Subcutaneous preadipocyte (primary cell): ENCODE data around the gene ZBTB5. TPM values are rescaled to one million over a fixed set of nuclear protein-coding genes. Genes with fewer than 3 reads are reported as not detected.

ENCODE experiments used
- total RNA-seq: library from RNA; depleted of rRNA; stranded (reverse); fragments of >200 nt; gene quantifications from 2 replicates; pipeline ENCODE4 v1.2.3, GENCODE V29; 2012

Gene ZBTB5, protein sequence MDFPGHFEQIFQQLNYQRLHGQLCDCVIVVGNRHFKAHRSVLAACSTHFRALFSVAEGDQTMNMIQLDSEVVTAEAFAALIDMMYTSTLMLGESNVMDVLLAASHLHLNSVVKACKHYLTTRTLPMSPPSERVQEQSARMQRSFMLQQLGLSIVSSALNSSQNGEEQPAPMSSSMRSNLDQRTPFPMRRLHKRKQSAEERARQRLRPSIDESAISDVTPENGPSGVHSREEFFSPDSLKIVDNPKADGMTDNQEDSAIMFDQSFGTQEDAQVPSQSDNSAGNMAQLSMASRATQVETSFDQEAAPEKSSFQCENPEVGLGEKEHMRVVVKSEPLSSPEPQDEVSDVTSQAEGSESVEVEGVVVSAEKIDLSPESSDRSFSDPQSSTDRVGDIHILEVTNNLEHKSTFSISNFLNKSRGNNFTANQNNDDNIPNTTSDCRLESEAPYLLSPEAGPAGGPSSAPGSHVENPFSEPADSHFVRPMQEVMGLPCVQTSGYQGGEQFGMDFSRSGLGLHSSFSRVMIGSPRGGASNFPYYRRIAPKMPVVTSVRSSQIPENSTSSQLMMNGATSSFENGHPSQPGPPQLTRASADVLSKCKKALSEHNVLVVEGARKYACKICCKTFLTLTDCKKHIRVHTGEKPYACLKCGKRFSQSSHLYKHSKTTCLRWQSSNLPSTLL
- 5.1 TPM in 2 replicates for total RNA-seq

DNA sequence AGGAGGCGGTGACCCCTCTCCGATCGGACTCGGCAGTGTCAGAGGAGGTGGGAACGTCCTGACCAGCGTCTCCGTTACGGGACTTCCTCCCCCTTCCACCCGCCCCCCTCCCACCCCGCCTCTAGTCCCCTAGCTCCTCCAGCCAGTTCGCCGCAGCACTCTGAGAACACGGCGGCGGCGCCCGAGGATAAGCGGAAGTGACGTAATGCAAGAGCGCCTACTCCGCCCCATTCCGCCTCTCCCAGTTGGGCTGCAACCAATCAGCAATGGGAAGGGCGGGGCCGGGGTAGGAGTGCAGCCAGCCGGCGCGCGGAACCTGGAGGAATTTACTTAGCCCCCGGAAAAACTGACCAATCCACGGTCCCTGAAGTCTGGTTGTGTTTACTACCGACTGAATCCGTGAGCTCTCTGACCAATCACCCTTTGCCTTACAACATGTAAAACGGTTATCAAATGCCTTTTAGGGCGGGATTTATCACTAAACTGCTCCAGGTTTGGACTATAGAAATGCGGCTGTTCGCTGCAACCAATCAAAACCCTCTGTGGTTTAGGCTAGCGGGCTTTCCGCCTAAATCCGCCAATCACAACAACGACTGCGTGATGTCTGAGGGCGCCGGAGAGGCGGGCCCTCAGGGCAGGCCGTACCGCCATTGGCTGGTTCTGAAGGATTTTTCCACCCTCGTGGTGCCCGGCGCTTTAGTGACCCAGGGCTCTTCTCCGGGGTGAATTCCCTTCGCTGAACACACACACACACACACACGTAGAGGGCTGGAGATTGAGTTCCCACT, at the start of gene ZBTB5:
TSS of gene ZBTB5 (minus strand) at position 202 of the 788 bp plus-strand sequence. CDS start 22,899 bp downstream, outside the sequence.

DNA sequence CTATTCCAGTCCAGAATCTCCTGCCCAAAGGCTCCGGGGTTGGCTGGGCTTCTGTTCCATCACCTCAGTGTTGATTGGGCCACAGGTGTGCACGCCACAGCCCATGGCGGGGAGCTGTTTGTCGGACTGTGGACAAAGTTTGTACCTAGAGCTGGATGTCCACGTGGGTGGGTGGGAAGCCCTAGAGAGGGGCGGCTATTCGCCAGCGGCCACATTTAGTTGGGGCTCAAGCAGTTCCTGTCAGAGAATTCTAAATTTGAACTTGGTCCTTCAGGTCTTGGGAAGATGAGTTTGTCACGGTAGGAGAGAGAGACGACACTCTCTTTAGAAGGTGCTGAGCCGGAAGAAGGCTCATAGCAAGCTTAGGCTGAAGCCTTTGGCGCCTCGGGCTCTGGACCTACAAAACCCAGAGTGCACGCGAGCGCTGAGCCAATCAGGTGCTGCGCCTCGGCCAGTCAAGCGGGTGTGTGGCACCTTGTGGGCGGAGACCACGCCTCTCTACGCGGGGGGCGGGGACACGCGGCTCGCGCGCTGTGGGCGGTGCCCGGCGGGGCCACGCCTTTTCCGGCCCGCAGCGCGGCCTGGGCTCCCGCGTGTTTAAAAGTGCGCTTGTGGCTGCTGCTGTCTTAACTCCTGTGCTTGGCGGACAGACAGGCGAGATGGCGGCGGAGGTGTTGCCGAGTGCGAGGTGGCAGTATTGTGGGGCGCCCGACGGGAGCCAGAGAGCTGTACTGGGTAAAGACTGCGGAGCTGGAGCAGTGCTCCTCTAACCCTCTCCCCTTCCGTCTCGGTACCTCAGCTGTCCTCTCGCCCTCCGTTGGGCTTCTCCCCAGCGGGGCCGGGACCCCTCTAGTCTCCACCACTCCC, 20.4 kb upstream of the ZBTB5 start, which contains the start of gene POLR1E:
TSS of gene POLR1E (plus strand) at position 560 of the 867 bp plus-strand sequence. CDS start at position 660, 100 bp downstream.

GRCh38 chr9:37422289-37423104, 42.8 kb downstream of the ZBTB5 start, which contains the start of gene GRHPR:
Gene GRHPR (plus strand): TSS chr9:37422696. CDS start chr9:37422751, 55 bp downstream.

Other genes starting within 250 kb of the ZBTB5 start
- gene GRHPR, start 42.8 kb downstream of the ZBTB5 start, total RNA-seq = 142 and 154 TPM in 2 replicates
- 50.0 and 72.1 TPM in 2 replicates for gene POLR1E, start 20.5 kb upstream of the ZBTB5 start, total RNA-seq
- 9.0 and 10.7 TPM in 2 replicates for gene FBXO10, start 110.9 kb upstream of the ZBTB5 start, total RNA-seq
- 134 and 190 TPM in 2 replicates for gene TOMM5, start 127.1 kb upstream of the ZBTB5 start, total RNA-seq
- gene FRMPD1, start 185.5 kb upstream of the ZBTB5 start, total RNA-seq = under 0.01 TPM in 1 of 2 replicates, not detected in the other